ENCODE results near the gene TRIM33. TPM values are rescaled to one million over a fixed set of nuclear protein-coding genes. Genes with fewer than 3 reads are reported as not detected.

TRIM33 gene
- total and polyA plus RNA-seq, 10 of the 15 experiments (the other 5 are each of a cell fraction or from before 2014, with no cell fraction given), result 9.0 to 40.3 (median 22.0) TPM

GRCh38 chr1:114349891-114350605 is 161.0 kb downstream of the TRIM33 start (continued):
- TF ChIP-seq, protein P1, sequence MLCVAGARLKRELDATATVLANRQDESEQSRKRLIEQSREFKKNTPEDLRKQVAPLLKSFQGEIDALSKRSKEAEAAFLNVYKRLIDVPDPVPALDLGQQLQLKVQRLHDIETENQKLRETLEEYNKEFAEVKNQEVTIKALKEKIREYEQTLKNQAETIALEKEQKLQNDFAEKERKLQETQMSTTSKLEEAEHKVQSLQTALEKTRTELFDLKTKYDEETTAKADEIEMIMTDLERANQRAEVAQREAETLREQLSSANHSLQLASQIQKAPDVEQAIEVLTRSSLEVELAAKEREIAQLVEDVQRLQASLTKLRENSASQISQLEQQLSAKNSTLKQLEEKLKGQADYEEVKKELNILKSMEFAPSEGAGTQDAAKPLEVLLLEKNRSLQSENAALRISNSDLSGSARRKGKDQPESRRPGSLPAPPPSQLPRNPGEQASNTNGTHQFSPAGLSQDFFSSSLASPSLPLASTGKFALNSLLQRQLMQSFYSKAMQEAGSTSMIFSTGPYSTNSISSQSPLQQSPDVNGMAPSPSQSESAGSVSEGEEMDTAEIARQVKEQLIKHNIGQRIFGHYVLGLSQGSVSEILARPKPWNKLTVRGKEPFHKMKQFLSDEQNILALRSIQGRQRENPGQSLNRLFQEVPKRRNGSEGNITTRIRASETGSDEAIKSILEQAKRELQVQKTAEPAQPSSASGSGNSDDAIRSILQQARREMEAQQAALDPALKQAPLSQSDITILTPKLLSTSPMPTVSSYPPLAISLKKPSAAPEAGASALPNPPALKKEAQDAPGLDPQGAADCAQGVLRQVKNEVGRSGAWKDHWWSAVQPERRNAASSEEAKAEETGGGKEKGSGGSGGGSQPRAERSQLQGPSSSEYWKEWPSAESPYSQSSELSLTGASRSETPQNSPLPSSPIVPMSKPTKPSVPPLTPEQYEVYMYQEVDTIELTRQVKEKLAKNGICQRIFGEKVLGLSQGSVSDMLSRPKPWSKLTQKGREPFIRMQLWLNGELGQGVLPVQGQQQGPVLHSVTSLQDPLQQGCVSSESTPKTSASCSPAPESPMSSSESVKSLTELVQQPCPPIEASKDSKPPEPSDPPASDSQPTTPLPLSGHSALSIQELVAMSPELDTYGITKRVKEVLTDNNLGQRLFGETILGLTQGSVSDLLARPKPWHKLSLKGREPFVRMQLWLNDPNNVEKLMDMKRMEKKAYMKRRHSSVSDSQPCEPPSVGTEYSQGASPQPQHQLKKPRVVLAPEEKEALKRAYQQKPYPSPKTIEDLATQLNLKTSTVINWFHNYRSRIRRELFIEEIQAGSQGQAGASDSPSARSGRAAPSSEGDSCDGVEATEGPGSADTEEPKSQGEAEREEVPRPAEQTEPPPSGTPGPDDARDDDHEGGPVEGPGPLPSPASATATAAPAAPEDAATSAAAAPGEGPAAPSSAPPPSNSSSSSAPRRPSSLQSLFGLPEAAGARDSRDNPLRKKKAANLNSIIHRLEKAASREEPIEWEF (IDR thresholded peaks at IDR 0.05; ENCODE audit: insufficient replicate concordance, low read depth, low read length), result no peak
- TF ChIP-seq STAT1 (conservative IDR thresholded peaks at IDR 0.05) (no peak), ESRRA (IDR thresholded peaks at IDR 0.05; ENCODE audit: low read length) (no peak), ZNF207 (IDR thresholded peaks at IDR 0.05; ENCODE audit: borderline replicate concordance) (no peak)
